ENCODE results near the gene SFRP4. TPM values are rescaled to one million over a fixed set of nuclear protein-coding genes. Genes with fewer than 3 reads are reported as not detected.

Gene SFRP4
- total and polyA plus RNA-seq, 10 of the 15 experiments (the other 5 are each of a cell fraction or from before 2014, with no cell fraction given), result 0.02 to 0.15 (median 0.14) TPM; not detected in 7

DNA sequence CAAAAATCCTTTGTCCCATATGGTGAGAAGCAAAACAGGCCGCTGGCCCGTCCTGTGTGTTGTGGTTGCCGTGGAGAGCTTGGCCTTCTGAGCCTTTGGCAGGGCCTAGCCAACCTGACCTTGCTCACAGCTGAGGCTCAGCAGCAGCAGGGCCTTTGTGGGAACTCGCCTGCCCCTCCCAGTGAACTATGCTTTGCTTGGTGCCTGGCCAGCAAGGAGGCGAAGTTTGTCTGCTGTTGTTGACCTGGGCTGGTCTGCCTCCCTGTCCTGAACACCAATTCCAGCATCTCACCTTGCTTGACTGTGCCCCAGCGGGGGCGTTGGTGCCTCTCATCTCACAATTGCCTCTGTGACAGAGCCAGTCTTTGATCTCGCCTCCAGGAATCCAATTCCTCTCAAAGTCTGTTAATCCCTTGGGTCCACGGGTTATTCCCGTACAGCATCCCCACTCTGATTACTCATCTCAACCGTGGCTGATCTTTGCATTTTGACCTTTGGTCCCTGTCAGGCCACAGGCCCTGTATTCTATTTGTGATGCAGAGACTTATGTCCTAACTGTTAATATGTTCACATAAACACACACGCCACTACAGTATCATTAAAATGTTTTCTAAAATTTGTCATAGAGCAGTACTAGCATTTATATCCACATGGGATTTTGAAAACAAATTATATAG lies 26.5 kb upstream of the SFRP4 start (continued):
- TF ChIP-seq HDGF (IDR thresholded peaks at IDR 0.05) (peak; percentile 76; the same call in 1 of the 2 replicates), NR2C2 (IDR thresholded peaks at IDR 0.05; ENCODE audit: borderline replicate concordance, control insufficient read depth, insufficient read length, low read depth) (peak; percentile 49), ZBTB33 (IDR thresholded peaks at IDR 0.05) (0 out of 2 replicates have a peak, but pooled peaks have one; percentile 53), GATAD2B (conservative IDR thresholded peaks at IDR 0.05; ENCODE audit: low read depth) (peak; percentile 80), SMAD1 (IDR thresholded peaks at IDR 0.05; ENCODE audit: low read depth, partially characterized antibody) (no peak), ZNF622 (IDR thresholded peaks at IDR 0.05) (no peak), TCF3 (IDR thresholded peaks at IDR 0.05; ENCODE audit: borderline replicate concordance, insufficient read depth, low read depth, low read length) (no peak), IKZF2 (IDR thresholded peaks at IDR 0.05) (peak; percentile 90)
- TF ChIP-seq, protein P1, sequence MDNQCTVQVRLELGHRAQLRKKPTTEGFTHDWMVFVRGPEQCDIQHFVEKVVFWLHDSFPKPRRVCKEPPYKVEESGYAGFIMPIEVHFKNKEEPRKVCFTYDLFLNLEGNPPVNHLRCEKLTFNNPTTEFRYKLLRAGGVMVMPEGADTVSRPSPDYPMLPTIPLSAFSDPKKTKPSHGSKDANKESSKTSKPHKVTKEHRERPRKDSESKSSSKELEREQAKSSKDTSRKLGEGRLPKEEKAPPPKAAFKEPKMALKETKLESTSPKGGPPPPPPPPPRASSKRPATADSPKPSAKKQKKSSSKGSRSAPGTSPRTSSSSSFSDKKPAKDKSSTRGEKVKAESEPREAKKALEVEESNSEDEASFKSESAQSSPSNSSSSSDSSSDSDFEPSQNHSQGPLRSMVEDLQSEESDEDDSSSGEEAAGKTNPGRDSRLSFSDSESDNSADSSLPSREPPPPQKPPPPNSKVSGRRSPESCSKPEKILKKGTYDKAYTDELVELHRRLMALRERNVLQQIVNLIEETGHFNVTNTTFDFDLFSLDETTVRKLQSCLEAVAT (IDR thresholded peaks at IDR 0.05), result peak; percentile 98

All from GM12878 (cell line).